Kasumi-1 (cell line): Measurements from ENCODE around the gene TEX264.

Experiments used
- DNase-seq, 2 experiments: peaks; one replicate each; lab custom pipeline; 2025; lab: John Stamatoyannopoulos, UW

TEX264 gene

GRCh38 chr3:51698209-51698608 lies 27.2 kb downstream of the TEX264 start:
- no peak for DNase-seq

GRCh38 chr3:51700403-51700802 lies 29.4 kb downstream of the TEX264 start:
- no peak for DNase-seq

- no peak for DNase-seq
Observed at GRCh38 chr3:51702156-51702555, 31.1 kb downstream of the TEX264 start.

GRCh38 chr3:51703068-51703760 lies 32.2 kb downstream of the TEX264 start:
- DNase-seq: no peak

GRCh38 chr3:51703761-51704510 lies 32.9 kb downstream of the TEX264 start:
- DNase-seq: peak; percentile 62 to 64

- DNase-seq: no peak
Observed at GRCh38 chr3:51704511-51704950, 33.5 kb downstream of the TEX264 start.

GRCh38 chr3:51705276-51706020 lies 34.4 kb downstream of the TEX264 start:
- DNase-seq: no peak

GRCh38 chr3:51706021-51706485 lies 35.0 kb downstream of the TEX264 start:
- DNase-seq: no peak

GRCh38 chr3:51706788-51707731 lies 36.0 kb downstream of the TEX264 start, which contains the start of gene GRM2:
GRM2 (plus strand) TSS chr3:51707068; CDS start chr3:51708984, 1,916 bp downstream.
- DNase-seq: no peak

GRCh38 chr3:51708216-51708845 lies 37.3 kb downstream of the TEX264 start:
- DNase-seq: no peak

GRCh38 chr3:51709004-51709420 lies 38.0 kb downstream of the TEX264 start:
- no peak for DNase-seq

- no peak for DNase-seq
Observed at GRCh38 chr3:51709675-51710074, 38.6 kb downstream of the TEX264 start.

GRCh38 chr3:51710631-51711351 lies 39.7 kb downstream of the TEX264 start:
- peak; percentile 19 to 48 for DNase-seq

- no peak for DNase-seq
Observed at GRCh38 chr3:51711352-51712037, 40.4 kb downstream of the TEX264 start.

GRCh38 chr3:51712038-51712420 lies 41.0 kb downstream of the TEX264 start:
- no peak for DNase-seq

GRCh38 chr3:51712511-51712931 lies 41.5 kb downstream of the TEX264 start:
- no peak for DNase-seq

- DNase-seq: no peak
Observed at GRCh38 chr3:51712963-51713362, 41.9 kb downstream of the TEX264 start.

- DNase-seq: no peak
Observed at GRCh38 chr3:51715231-51715976, 44.4 kb downstream of the TEX264 start.

GRCh38 chr3:51715977-51716294 lies 44.9 kb downstream of the TEX264 start:
- DNase-seq: no peak
